CD4-positive, alpha-beta T cell (primary cell): ENCODE results near the gene ABCD3. TPM values are rescaled to one million over a fixed set of nuclear protein-coding genes. Genes with fewer than 3 reads are reported as not detected.

Source experiments
- ATAC-seq: fragments of 200-7000 bp; cut with Tn5 transposase; one replicate; pipeline ENCODE4 v1.10.0; 2022; ENCODE audit warnings: mild to moderate bottlenecking; ENCODE audit not compliant: poor library complexity
- CTCF ChIA-PET: fragments of 350-600 bp; sonication (Branson Sonifier 250); formaldehyde crosslinking; loops from one replicate; lab custom pipeline; 2021; ENCODE audit warnings: antibody characterized with exemption, inconsistent platforms; lab: Charles Lee
- POLR2A ChIA-PET: fragments of 350-600 bp; sonication (Branson Sonifier 250); formaldehyde crosslinking; loops from one replicate; lab custom pipeline; 2021; ENCODE audit warnings: antibody characterized with exemption, inconsistent platforms; lab: Charles Lee
- DNase-seq, 14 experiments: peaks; one replicate each; pipeline ENCODE4 v3.0.0-alpha.2; 2013 to 2020; ENCODE audit warnings: mixed read lengths in 2 of 14
- H3K27ac ChIP-seq, 2 donors: one replicate each; pipeline versions ENCODE4 v1.5.1 to v1.7.0; 2013; ENCODE audit warnings: low read length in 2 of 2, low read depth in 1 of 2, mild to moderate bottlenecking in 1 of 2
- H3K27me3 ChIP-seq, 2 experiments: 1 replicate in 1 of 2; 2 replicates in 1 of 2; pipeline versions ENCODE4 v1.6.1 to v1.7.0; 2013; ENCODE audit warnings: low read length in 2 of 2, control low read depth in 1 of 2, mild to moderate bottlenecking in 1 of 2, moderate library complexity in 1 of 2; ENCODE audit not compliant: insufficient read depth in 2 of 2, control insufficient read depth in 1 of 2
- H3K36me3 ChIP-seq: one replicate; pipeline ENCODE4 v1.6.1; 2013; ENCODE audit warnings: low read length, control low read depth; ENCODE audit not compliant: insufficient read depth
- H3K4me1 ChIP-seq: one replicate; pipeline ENCODE4 v1.6.1; 2013; ENCODE audit warnings: low read length, control low read depth; ENCODE audit not compliant: insufficient read depth
- H3K4me3 ChIP-seq: one replicate; pipeline ENCODE4 v1.5.1; 2013; ENCODE audit warnings: mild to moderate bottlenecking, low read length, moderate library complexity
- H3K9me3 ChIP-seq, 2 experiments: 1 replicate in 1 of 2; 2 replicates in 1 of 2; pipeline versions ENCODE4 v1.6.1 to v1.7.0; 2013; ENCODE audit warnings: low read length in 2 of 2, mild to moderate bottlenecking in 2 of 2, control low read depth in 1 of 2, moderate library complexity in 1 of 2; ENCODE audit not compliant: control insufficient read depth in 1 of 2, insufficient read depth in 1 of 2
- H3K27ac Mint-ChIP-seq: one replicate; pipeline ENCODE4 v1.8.0; 2020; ENCODE audit warnings: mixed read lengths
- H3K27me3 Mint-ChIP-seq: one replicate; pipeline ENCODE4 v1.8.0; 2021; ENCODE audit warnings: mixed read lengths
- H3K36me3 Mint-ChIP-seq: one replicate; pipeline ENCODE4 v1.8.0; 2021; ENCODE audit warnings: low read depth, mixed read lengths
- H3K4me1 Mint-ChIP-seq: one replicate; pipeline ENCODE4 v1.8.0; 2021; ENCODE audit warnings: low read depth, mixed read lengths
- H3K4me3 Mint-ChIP-seq: one replicate; pipeline ENCODE4 v1.8.0; 2020; ENCODE audit warnings: mild to moderate bottlenecking, mixed read lengths
- H3K9me3 Mint-ChIP-seq: one replicate; pipeline ENCODE4 v1.8.0; 2020; ENCODE audit warnings: mixed read lengths
- intact Hi-C, 2 experiments: fragments of 100-400 bp; cut with DNase I in 1 of 2; cut with micrococcal nuclease in 1 of 2; formaldehyde crosslinking; loops; one replicate each; pipeline versions ENCODE4 v1.15.1 to v1.9.0; 2023 to 2025; cut with DNase I, micrococcal nuclease
- total RNA-seq, 174 experiments: library from RNA in 2 of 174; stranded (reverse) in 2 of 174; gene quantifications; one replicate each; pipeline ENCODE4 v1.2.3 and lab custom pipeline; 2021 to 2026
- TF ChIP-seq, protein P1 (sequence below): fragments of 200-600 bp; IDR thresholded peaks from one replicate; pipeline ENCODE4 v1.8.0; 2022; ENCODE audit warnings: antibody characterized with exemption, mild to moderate bottlenecking

The ABCD3 gene
- total RNA-seq, 2 experiments from 2014 or later, result 13.0 to 13.5 TPM

GRCh38 chr1:94433866-94434265 lies 15.7 kb downstream of the ABCD3 start:
- TF ChIP-seq, protein P1, sequence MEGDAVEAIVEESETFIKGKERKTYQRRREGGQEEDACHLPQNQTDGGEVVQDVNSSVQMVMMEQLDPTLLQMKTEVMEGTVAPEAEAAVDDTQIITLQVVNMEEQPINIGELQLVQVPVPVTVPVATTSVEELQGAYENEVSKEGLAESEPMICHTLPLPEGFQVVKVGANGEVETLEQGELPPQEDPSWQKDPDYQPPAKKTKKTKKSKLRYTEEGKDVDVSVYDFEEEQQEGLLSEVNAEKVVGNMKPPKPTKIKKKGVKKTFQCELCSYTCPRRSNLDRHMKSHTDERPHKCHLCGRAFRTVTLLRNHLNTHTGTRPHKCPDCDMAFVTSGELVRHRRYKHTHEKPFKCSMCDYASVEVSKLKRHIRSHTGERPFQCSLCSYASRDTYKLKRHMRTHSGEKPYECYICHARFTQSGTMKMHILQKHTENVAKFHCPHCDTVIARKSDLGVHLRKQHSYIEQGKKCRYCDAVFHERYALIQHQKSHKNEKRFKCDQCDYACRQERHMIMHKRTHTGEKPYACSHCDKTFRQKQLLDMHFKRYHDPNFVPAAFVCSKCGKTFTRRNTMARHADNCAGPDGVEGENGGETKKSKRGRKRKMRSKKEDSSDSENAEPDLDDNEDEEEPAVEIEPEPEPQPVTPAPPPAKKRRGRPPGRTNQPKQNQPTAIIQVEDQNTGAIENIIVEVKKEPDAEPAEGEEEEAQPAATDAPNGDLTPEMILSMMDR, result no peak
- H3K4me1 ChIP-seq, result no peaks in the 10 kb centered on the region
- ChIA-PET POLR2A (no interaction called here), CTCF (no interaction called here)
- H3K27me3 ChIP-seq, result no peaks in the 10 kb centered on the region
- H3K27me3 Mint-ChIP-seq, result no peaks in the 10 kb centered on the region
- H3K4me3 Mint-ChIP-seq, result no peak overlapping the region
- H3K9me3 Mint-ChIP-seq, result peaks cover 7% of the 10 kb centered on the region
- peaks cover 42% of the 10 kb centered on the region for H3K4me1 Mint-ChIP-seq
- intact Hi-C loops, result no loop called here
- H3K9me3 ChIP-seq, result peaks cover 0 to 5% of the 10 kb centered on the region in 2 experiments
- DNase-seq, result no peak
- peaks cover 55% of the 10 kb centered on the region for H3K36me3 Mint-ChIP-seq
- no peak overlapping the region for H3K4me3 ChIP-seq
- H3K27ac Mint-ChIP-seq, result no peak overlapping the region
- H3K36me3 ChIP-seq, result no peaks in the 10 kb centered on the region
- ATAC-seq, result no peak
- H3K27ac ChIP-seq, result no peak overlapping the region

GRCh38 chr1:94434365-94435045 lies 16.3 kb downstream of the ABCD3 start:
- POLR2A ChIA-PET, result no interaction called here
- H3K4me1 ChIP-seq, result no peaks in the 10 kb centered on the region
- H3K9me3 Mint-ChIP-seq, result peaks cover 7% of the 10 kb centered on the region
- H3K27ac ChIP-seq, result no peak overlapping the region
- H3K4me3 Mint-ChIP-seq, result no peak overlapping the region
- CTCF ChIA-PET, result no interaction called here
- TF ChIP-seq, protein P1, result no peak
- H3K9me3 ChIP-seq, result peaks cover 0 to 5% of the 10 kb centered on the region in 2 experiments
- H3K36me3 Mint-ChIP-seq, result peaks cover 58% of the 10 kb centered on the region
- ATAC-seq (no peak), DNase-seq (no peak)
- H3K36me3 ChIP-seq, result no peaks in the 10 kb centered on the region
- H3K4me1 Mint-ChIP-seq, result peaks cover 44% of the 10 kb centered on the region
- H3K27ac Mint-ChIP-seq, result no peak overlapping the region
- intact Hi-C loops, result no loop called here
- H3K27me3 ChIP-seq, result no peaks in the 10 kb centered on the region
- H3K27me3 Mint-ChIP-seq, result no peaks in the 10 kb centered on the region
- no peak overlapping the region for H3K4me3 ChIP-seq

DNA sequence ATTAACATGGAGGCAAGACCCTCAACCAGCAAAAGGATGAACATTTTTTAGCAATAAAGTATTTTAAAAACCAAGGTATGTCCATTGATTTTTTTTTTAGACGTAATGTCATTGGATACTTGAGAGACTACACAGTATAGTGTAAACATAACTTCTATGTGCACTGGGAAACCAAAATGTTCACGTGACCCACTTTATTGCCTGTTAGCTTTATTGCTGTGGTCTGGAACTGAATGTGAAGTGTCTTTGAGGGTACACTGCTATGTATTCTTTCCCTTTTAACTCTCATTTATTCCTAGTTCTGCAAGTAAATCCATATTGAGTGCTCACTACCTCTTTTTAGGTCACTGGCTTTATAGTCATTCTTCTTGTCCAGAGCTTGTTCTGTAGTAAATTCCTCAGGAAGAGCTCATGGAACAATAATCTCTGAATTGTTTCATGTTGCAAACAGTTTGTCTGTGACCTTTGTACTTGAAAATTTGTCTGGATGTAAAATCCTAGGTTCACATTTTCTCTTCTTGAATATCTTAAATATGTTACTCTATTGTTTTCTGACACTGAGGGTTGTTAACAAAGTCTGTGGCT lies 20.6 kb downstream of the ABCD3 start:
- Mint-ChIP-seq H3K4me3 (no peak overlapping the region), H3K4me1 (peaks cover 43% of the 10 kb centered on the region)

More for the DNA sequence above, 20.6 kb downstream of the ABCD3 start:
- DNase-seq (no peak), ATAC-seq (no peak)
- peaks cover 21% of the 10 kb centered on the region for H3K9me3 Mint-ChIP-seq
- Histone ChIP-seq H3K4me1 (no peaks in the 10 kb centered on the region), H3K4me3 (no peak overlapping the region), H3K27me3 (no peaks in the 10 kb centered on the region), H3K36me3 (no peaks in the 10 kb centered on the region), H3K27ac (no peak overlapping the region), H3K9me3 (peaks cover 0 to 14% of the 10 kb centered on the region in 2 experiments)
- peaks cover 85% of the 10 kb centered on the region for H3K36me3 Mint-ChIP-seq
- intact Hi-C loops, result no loop called here
- CTCF ChIA-PET, result no interaction called here
- no peaks in the 10 kb centered on the region for H3K27me3 Mint-ChIP-seq
- POLR2A ChIA-PET, result no interaction called here
- no peak overlapping the region for H3K27ac Mint-ChIP-seq
- TF ChIP-seq, protein P1, result no peak
